Limb (tissue), 2 donors: ENCODE measurements around the gene MYH7B.
A peak's percentile ranks its signal among the peaks of the same experiment; 100 is the strongest.

ENCODE experiments used
- DNase-seq, 2 donors: peaks; one replicate each; pipeline ENCODE4 v3.0.0-alpha.2; 2016; ENCODE audit errors: extremely low spot score in 2 of 2

The MYH7B gene

DNA sequence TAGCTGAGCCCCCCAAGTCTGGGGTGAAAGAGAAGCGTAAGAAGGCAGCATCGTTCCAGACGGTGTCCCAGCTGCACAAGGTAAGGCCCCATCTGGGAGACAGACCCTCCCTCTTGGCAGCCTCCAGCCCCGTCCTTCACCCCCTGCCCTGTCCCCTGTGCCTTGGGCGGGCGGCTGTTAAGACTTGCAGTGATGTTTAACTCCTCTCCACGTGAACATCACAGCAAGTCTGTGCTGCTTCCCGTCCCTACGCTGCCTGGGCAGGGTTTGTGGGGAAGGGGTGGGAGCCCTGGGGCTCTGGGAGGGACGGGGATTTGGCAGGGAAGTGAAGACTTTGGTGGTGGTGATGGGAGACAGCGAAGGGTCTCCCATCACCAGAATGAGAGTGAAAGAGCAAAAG lies 34.6 kb downstream of the MYH7B start:
- no peak for DNase-seq

DNA sequence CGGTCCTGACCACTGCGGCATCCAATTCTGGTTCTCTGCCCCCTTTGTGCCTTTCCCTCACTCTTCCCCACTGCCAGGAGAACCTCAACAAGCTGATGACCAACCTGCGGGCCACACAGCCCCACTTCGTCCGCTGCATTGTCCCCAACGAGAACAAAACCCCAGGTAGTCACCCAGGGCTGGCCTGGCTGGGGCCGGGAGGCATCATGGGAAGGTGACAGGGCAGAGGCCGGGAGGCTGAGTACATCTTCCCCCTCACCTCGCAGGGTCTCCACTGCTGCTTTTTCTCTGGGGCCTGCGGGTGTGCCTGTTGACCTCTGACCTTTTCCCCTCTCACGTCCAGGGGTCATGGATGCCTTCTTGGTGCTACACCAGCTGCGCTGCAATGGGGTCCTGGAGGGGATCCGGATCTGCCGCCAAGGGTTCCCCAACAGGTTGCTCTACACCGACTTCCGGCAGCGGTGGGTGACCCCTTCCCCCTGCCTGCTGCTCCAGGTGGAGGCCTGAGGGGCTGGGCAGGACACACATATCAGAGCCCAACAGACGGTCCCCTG lies 35.1 kb downstream of the MYH7B start:
- DNase-seq: no peak

DNA sequence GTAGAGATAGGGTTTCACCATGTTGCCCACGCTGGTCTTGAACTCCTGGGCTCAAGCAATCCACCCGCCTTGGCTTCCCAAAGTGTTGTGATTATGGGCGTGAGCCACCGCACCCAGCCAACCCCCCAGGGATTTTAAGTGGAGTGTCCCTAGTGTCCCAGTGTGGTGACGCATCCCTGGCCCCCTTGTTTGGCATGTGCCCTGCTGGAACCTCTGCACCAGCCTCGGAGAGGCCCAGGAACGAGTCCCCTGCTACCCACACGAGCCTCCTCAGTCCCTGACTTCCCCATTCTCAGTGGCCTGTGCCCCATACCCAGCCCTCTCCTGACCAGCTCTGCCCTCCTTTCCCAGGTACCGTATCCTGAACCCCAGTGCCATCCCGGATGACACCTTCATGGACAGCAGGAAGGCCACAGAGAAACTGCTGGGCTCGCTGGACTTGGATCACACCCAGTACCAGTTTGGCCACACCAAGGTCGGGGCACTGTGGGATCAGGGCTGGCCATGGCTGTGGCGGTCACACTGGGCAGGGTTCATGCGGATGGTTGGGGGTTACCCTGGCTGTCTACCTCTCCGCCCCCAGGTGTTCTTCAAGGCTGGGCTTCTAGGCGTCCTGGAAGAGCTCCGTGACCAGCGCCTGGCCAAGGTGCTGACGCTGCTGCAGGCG lies 37.2 kb downstream of the MYH7B start:
- DNase-seq: no peak

DNA sequence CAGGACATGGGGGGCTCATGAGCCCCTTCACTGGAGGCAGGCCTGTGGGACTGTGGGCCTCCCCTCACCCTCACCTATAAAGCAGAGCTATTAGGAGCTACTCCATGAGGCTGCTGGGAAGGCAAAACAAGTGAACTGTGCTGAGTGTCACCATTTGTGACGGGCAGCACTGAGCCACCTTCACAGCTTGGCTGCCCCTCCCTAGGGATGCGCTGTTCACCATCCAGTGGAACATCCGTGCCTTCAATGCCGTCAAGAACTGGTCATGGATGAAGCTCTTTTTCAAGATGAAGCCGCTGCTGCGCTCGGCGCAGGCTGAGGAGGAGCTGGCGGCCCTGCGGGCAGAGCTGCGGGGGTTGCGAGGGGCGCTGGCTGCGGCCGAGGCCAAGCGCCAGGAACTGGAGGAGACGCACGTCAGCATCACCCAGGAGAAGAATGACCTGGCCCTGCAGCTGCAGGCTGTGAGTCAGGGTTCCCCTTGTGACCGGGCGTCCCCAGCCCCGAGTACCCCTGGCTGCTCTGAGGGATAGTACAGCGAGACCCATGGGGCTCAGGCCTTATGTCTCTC lies 38.4 kb downstream of the MYH7B start:
- peak in 1 of 2 donors; percentile 27 for DNase-seq

DNA sequence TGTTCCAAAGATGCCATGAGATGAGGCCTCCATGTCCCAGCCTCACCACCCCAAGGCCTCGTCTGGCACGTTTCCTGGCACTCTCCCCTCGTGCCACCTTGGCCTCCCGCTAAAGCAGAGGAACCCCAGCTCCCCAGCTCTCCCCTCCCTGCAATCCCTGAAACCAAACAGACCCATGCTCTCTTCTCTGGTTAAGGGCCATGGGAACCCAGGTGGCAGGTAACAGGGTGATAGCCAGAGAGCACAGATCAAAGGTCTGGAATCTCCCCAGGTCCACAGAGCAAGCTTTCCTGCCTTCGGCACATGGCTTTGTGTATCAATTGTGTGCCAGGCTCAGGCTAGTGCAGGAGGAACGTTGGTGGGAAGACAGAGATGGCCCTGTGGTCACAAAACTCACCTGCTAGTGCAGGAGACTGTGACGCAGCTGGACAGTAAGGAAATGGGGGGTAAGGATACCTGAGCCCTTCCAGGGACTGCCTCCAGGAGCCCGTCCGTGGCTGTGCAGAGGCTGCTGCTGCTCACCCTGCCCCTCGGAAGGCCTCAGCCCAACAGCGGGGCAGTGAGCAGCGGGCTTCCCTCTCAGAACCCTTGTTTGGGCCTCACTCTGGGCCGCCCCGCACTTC lies 39.0 kb downstream of the MYH7B start:
- no peak for DNase-seq

DNA sequence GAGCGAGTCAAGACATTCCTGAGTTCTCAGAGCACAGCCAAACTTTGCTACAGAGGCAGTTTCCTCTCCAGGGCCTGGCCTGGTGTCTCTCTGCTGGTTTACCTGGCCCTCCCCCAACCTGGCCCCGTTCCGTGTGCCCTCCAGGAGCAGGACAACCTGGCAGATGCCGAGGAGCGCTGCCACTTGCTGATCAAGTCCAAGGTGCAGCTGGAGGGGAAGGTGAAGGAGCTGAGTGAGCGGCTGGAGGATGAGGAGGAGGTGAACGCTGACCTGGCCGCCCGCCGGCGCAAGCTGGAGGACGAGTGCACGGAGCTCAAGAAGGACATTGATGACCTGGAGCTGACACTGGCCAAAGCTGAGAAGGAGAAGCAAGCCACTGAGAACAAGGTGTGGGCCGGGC lies 39.5 kb downstream of the MYH7B start:
- DNase-seq: peak in 1 of 2 donors; percentile 24

DNA sequence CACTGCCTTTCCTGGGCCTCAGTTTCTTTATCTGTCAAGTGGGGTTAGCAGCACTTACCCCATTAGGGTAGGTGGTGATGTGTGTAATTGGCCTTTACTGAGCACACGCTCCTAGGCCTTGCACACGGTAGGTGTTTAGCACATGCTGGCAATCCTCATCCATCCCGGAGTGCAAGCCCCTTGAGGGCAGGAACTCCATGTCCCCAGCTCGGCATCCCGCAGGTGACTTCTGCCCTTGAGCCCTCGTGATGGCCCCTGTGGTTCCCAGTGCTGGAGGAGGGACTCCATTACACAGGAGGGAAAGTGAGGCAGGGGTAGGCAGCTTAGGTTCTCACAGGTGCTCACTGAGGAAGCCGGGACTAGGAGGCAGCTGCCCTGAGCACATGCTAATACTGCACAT lies 40.0 kb downstream of the MYH7B start:
- no peak for DNase-seq

DNA sequence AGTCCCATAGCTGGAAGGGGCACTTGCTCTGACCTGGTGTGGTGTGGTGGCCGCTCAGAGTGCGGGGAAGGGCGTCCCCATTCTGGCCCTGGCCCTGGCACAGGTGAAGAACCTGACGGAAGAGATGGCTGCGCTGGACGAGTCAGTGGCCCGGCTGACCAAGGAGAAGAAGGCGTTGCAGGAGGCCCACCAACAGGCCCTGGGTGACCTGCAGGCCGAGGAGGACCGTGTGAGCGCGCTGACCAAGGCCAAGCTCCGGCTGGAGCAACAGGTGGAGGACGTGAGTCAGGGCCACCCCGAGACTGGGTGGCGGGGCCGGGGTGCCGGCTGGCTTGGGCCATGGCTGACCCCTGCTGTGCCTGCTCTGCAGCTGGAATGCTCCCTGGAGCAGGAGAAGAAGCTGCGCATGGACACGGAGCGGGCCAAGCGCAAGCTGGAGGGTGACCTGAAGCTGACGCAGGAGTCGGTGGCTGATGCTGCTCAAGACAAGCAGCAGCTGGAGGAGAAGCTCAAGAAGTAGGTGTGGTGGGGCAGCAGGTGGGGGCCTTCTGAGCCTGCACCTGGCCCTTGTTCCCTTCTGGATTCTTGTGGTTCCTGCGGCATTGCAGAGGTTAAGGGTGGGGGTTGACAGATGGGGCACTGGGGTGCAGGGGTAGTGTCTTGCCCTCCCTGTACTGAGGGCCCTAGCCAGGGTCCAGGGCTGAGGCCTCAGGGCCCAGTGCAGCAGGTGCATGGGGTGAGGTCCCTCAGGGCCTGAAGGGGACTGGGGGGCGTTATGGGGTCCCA lies 40.8 kb downstream of the MYH7B start:
- peak in 1 of 2 donors; percentile 30 for DNase-seq

DNA sequence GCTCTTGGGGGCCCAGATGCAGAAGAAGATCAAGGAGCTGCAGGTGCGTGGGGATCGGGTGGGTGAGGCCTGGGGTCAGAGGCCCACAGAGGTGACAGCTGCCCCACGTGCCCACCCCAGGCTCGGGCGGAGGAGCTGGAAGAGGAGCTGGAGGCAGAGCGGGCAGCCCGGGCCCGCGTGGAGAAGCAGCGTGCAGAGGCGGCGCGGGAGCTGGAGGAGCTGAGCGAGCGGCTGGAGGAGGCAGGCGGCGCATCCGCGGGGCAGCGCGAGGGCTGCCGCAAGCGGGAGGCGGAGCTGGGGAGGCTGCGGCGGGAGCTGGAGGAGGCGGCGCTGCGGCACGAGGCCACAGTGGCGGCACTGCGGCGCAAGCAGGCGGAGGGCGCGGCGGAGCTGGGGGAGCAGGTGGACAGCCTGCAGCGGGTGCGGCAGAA lies 41.5 kb downstream of the MYH7B start:
- peak; percentile 35 to 72 for DNase-seq

DNA sequence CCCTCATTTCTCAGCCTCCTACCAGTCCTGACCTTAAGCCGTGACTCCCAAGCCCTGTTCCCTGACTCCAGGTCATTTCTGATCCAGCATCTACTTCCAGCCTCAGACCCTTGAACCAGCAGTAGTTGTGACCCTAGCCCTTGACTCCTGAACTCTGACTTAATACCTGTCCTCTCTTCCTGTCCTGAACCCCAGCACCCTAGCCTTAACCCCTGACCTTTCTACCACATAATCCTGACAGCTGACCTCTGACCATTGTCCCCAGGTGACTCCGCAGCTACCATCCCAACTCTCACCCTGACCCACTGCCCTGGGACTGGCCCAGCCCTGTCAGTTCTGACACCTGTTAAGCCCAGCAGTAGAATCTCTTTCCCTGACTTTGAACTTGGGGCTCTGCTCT lies 42.1 kb downstream of the MYH7B start:
- peak in 1 of 2 donors; percentile 26 for DNase-seq

DNA sequence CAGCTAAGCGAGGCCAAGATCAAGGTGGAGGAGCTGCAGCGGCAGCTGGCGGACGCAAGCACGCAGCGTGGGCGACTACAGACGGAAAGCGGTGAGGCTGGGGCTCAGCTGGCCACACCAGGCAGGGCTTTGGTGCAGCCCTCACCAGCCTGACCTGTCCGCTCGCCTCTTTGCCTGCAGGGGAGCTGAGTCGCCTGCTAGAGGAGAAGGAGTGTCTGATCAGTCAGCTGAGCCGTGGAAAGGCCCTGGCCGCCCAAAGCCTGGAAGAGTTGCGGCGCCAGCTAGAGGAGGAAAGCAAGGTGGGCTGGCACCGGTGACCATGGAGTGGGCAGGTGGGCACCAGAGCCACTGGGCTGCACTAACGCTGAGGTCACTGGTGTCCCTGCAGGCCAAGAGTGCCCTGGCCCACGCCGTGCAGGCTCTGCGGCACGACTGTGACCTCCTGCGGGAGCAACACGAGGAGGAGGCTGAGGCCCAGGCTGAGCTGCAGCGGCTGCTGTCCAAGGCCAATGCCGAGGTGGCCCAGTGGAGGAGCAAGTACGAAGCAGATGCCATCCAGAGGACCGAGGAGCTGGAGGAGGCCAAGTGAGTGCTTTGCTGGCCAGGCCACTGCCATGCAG lies 42.8 kb downstream of the MYH7B start:
- peak in 1 of 2 donors; percentile 29 for DNase-seq

DNA sequence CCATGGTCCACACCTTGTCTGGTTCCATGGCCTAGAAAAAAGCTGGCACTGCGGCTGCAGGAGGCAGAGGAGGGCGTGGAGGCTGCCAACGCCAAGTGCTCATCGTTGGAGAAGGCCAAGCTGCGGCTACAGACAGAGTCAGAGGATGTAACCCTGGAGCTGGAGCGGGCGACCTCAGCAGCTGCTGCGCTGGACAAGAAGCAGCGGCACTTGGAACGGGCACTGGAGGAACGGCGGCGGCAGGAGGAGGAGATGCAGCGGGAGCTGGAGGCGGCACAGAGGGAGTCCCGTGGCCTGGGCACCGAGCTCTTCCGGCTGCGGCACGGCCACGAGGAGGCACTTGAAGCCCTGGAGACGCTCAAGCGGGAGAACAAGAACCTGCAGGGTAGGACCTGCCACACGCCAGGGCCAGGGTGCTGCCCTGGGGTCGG lies 43.4 kb downstream of the MYH7B start:
- DNase-seq: peak in 1 of 2 donors; percentile 27

DNA sequence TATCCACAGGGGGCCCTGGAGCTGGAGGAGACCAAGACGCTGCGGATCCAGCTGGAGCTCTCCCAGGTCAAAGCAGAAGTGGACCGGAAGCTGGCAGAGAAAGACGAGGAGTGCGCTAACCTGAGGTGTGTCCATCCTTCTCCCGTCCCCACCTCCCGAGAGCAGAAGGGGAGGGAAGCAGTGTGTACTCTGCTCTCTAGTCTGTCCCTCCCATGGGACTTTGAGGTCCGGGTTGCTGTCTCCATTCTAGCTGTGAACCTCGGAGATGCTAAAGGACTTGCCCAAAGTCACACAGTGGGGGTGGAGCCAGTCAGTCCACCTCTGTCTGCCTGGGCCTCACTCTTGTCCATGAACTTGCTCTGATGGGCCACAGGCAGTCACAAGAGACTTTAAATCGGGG lies 44.1 kb downstream of the MYH7B start:
- no peak for DNase-seq

DNA sequence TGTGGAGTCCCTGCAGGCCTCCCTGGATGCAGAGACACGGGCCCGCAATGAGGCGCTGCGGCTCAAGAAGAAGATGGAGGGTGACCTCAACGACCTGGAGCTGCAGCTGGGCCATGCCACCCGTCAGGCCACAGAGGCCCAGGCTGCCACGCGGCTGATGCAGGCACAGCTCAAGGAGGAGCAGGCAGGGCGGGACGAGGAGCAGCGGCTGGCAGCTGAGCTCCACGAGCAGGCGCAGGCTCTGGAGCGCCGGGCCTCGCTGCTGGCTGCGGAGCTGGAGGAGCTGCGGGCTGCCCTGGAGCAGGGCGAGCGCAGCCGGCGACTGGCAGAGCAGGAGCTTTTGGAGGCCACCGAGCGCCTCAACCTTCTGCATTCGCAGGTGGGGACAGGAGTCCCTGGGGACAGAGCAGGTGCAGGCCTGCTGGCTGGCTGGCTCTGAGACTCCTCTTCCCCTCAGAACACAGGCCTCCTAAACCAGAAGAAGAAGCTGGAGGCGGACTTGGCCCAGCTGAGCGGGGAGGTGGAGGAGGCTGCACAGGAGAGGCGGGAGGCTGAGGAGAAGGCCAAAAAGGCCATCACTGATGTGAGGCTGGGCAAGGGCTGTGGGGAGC lies 44.7 kb downstream of the MYH7B start:
- DNase-seq: peak in 1 of 2 donors; percentile 34

DNA sequence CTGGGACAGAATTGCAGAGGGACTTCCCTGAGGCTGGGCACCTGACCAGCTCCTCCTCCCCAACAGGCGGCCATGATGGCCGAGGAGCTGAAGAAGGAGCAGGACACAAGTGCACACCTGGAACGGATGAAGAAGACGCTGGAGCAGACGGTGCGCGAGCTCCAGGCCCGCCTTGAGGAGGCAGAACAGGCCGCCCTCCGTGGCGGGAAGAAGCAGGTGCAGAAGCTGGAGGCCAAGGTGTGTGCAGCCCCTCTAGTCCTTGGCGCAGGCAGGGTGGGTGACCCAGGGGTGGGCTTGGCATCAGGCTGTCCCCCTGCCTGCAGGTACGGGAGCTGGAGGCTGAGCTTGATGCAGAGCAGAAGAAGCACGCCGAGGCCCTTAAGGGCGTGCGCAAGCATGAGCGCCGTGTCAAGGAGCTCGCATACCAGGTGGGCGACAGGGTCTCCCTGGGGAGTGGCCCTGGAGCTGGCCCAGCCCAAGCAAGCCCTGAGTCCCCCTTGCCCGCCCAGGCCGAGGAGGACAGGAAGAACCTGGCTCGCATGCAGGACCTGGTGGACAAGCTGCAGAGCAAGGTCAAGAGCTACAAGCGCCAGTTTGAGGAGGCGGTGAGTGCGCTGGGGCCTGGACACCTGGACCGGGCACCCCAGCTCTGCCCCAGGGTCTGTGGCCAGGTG lies 45.4 kb downstream of the MYH7B start:
- DNase-seq: no peak

DNA sequence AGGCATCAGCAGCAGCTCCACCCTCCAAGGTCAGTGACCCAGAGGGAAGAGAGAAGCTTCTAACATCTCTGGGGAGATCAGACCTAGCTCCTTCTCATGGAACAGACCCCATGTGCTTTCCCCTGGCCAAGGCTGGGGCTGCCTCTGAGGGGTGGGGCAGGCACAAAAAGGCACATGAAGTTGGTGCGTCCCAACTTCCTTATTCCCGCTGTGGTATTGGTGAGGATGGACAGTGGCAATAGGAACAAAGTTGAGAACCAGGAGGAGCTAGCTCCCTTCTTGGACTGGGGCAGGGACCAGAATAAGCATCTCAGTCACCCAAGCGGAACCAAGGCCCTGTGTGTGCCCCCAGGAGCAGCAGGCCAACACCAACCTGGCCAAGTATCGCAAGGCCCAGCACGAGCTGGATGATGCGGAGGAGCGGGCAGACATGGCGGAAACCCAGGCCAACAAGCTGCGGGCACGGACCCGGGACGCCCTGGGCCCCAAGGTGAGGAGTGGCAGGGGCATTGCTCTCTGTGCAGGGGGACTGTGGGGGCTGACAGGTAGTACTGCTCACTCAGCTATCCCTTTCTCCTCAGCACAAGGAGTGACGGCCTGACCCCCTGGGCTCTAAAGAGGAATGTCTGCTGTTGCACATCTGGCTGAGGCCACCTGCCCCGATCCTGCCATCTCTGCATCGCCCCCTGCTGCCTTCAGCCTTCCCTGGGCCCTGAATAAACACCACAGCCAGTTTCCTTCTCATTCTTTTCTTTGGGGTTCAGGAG lies 46.1 kb downstream of the MYH7B start:
- DNase-seq: peak in 1 of 2 donors; percentile 28

DNA sequence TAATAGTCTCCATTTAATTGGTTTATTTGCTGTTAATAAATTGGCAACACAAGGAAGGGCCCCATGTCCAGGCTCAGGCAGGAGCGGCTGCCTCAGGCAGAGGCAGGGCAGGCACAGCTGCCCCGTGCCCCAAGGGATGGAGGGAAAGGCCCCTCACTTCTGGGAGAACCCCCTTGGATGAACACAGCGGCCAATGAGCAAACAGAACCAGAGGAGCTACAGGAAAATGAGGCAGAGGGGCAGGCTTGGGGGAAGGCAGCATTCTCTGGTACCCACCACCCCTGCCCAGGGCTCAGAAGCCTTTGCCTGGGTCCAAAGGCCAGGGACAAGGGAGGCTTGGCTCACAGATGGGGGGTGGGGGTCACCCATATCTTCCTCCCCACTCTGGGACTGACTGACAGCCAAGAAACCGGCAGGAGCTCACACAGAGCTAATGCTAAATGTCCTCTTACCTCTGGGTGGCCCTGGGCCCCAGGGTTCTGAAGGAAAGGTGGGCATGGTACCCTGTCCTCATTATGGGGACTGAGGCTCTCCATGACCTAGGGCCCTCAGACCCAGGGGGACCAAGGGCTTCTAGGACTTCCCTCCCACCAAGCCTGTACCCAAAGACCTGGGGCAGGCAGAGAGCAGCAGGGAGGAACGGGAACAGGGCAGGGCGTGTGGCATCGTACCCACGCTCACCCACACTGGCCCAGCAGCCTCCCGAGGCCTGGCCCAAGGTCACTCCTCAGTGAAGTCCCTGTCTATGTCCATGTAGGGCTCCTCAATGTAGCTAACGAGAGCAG lies 47.0 kb downstream of the MYH7B start:
- DNase-seq: no peak

DNA sequence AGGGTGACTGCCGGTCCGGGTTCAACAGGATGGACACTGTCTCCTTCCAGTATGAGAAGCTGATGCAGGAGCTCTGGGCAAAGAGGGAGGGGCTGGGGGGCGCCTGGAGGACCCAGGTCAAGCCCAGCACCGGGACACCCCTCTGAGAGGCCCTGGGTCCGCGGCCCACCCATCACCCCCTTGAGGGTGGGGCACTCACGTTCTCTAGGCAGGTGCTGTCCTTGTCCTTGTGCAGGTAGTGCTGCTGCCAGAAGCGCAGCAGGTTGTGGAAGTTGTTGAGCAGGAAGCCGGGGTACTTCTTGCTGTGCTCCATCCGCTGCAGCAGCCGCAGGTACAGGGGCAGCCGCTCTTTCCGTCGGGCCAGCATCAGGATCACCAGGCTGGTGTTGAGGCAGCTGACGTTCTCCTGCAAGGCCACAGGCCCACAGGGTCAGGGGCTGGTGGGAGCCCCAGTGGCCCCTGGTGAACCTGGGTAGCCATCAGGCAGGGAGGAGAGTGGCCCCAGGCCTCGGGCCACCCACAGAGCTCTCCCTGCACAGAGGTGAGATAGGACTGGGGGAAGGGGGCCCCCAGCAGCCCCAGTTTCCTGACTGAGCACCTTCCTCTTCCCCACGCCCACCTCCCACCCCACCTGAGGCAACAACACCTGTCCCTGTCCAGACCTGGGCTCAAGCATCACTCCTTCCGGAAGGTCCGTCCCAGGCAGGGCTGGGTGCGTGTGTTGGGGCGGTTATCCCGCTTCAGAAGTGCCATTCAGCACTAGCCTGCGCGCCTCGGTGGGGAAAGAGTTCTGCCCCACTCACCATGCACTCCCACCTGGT lies 47.8 kb downstream of the MYH7B start:
- peak in 1 of 2 donors; percentile 28 for DNase-seq
